HFF-Myc (cell line): ENCODE results near the gene ZNF275.
"Not testable (repeated sequence)": the region's sequence is repeated elsewhere in the genome, so short reads cannot be mapped to it uniquely, and the experiment has no call there.

ENCODE experiments used
- DNase-seq: peaks from one replicate; pipeline ENCODE4 v3.0.0-alpha.2; 2011; ENCODE audit warnings: low read depth; ENCODE audit errors: extremely low read depth
- H3K4me3 ChIP-seq: replicated peaks from 2 replicates; pipeline ENCODE4 v1.5.1; 2011; ENCODE audit warnings: low read depth, mild to moderate bottlenecking, control low read depth, low read length
- TF ChIP-seq, protein P1 (sequence below): IDR thresholded peaks from 2 replicates; pipeline ENCODE4 v1.5.1; 2012; ENCODE audit warnings: mild to moderate bottlenecking, low read depth, low read length, control low read depth; ENCODE audit errors: missing control alignments

The ZNF275 gene

DNA sequence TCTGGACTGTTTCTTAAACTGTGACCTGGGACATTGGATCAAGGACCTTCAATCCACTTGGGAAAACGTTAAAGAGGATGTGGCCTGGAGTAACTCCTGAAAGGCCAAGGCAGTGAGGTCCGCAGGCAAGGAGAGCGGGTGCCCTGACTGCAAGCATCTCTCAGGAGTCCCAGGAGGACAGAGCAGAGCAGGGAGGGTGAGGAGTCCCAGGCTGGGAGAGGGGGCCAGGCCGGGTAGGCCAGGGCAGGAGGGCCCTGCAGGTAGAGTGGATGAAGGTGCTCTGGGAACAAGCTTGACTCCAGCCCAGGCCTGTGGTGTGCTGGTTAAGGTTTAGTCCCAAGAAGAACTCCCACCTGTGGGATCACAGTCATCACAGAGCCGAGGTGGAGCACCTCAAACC is 53.4 kb downstream of the ZNF275 start:
- H3K4me3 ChIP-seq = no peak overlapping the region
- TF ChIP-seq, protein P1, sequence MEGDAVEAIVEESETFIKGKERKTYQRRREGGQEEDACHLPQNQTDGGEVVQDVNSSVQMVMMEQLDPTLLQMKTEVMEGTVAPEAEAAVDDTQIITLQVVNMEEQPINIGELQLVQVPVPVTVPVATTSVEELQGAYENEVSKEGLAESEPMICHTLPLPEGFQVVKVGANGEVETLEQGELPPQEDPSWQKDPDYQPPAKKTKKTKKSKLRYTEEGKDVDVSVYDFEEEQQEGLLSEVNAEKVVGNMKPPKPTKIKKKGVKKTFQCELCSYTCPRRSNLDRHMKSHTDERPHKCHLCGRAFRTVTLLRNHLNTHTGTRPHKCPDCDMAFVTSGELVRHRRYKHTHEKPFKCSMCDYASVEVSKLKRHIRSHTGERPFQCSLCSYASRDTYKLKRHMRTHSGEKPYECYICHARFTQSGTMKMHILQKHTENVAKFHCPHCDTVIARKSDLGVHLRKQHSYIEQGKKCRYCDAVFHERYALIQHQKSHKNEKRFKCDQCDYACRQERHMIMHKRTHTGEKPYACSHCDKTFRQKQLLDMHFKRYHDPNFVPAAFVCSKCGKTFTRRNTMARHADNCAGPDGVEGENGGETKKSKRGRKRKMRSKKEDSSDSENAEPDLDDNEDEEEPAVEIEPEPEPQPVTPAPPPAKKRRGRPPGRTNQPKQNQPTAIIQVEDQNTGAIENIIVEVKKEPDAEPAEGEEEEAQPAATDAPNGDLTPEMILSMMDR = no peak
- no peak for DNase-seq

DNA sequence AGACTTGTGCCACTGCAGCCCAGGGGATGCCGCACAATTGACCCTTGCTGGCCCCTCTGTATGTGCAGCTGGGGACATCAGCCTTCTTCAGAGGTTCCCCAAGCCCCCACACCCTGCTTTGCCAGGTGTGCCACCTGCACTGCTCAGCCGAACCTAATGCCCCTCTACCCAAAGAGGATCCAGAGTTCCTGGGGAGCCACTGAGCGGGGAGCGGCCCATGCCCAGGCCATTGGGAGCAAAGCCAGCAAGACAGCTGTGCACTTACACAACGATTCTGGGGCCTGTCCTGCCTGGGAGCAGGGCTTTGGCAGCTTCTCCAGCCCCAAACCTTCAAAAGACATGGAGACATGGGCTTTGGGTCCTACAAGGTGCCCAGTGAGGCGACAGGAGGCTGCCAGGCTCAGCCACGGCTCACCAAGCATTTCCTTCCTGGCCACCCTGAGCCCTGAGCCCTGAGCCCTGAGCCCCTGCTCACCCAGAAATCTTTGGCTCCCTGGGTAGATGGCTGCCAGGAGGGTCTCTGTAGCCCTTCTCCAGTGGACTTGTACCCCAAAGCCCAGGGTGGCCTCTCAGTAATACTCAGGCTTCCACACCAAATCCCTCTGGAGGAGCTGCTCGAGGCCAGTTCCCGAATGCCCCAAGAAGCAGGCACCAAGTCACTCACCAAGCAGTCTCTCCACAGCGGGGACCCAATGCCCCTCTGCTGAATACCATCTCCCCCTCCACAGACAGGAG is 54.2 kb downstream of the ZNF275 start:
- no peak overlapping the region for H3K4me3 ChIP-seq
- DNase-seq = no peak
- TF ChIP-seq, protein P1 = no peak

DNA sequence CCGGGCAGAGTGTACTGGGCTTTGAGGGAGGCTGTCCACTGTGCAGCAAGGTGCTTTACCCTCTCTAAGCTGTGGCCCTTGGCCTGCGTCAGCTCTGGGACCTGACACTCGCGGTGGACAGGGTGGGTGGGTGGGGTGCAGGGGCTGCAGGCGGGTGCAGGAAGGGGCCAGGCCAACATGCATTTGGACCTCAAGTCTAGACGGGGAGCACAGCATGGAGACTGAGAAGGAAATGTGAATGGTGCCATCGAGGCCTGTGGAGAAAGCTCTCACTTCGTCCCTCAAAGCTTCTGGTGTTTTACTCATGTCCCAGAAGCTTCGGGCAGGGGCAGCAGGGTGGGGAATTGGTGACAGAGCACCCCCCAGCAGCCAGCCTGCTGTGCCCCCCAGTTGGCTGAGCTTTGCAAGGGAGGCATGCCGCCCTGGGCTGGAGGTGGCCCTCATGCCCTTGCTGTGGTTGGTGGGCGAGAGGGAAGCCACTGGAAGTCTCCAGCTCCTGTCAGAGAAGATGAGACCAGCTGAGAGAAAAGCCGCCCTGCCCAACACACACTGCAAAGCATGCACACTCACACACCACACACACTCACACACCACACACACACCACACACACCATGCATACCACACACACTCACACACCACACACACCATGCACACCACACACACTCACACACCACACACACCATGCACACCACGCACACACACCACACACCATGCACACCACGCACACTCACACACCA is 54.9 kb downstream of the ZNF275 start:
- no peak for DNase-seq
- TF ChIP-seq, protein P1 = no peak
- no peak overlapping the region for H3K4me3 ChIP-seq

DNA sequence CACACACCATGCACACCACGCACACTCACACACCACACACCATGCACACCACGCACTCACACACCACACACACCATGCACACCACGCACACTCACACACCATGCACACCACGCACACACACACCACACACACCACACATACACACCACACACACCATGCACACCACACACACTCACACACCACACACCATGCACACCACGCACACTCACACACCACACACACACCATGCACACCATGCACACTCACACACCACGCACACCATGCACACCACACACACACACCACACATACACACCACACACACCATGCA is 55.5 kb downstream of the ZNF275 start:
- not testable (repeated sequence) for DNase-seq

DNA sequence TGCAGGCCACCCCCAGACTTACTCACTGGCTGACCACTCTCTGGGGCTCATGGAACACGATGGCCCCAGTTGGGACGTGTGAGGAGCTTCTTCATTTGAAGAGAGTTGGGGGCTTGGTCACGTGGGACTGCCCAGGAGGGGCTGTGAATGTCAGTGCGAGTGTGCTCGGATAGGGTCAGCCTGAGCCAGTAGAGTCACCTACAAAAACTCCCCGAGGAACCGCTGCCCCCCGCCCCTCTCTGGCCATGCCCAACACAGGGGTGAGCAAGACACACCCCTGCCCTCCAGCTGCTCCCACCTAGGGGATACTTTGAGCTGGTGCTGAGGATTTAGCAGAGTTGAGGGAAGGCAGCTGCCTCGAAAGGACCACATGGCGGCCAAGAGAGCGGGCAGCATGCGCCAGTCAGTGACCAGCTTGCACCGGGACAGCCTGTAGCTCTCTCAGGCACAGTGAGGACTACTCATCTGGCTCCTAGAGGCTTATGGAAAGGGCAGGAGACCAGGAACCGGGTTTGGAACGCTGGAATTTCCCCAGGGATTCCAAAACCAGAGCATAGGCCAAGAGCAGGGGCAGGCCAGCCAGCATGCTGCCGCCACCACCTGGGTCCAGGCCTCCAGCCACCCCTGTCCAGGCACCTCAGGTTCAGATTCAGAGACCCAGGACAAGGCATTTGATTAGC is 58.8 kb downstream of the ZNF275 start:
- TF ChIP-seq, protein P1 = no peak
- no peak for DNase-seq
- no peak overlapping the region for H3K4me3 ChIP-seq

More for the DNA sequence above, 55.5 kb downstream of the ZNF275 start:
- H3K4me3 ChIP-seq = not testable (repeated sequence)

DNA sequence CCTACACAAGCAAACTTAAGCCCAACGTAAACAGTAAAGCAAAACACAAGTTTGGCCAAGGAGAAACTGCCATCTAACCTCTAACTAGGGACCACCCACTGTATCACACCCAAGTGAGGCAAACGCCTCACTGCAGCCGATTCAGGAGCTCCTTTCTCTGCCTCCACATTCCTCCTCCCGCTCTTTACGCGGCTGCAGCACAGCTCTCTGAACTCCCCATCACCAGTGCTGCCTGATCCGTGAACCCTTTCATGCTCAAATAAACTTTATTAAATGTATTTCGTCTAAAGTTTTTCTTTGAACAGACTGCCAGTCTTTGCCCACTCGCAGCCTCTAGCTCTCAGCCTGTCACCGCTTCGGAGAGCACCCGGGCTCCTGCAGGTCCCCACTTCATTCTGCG is 60.7 kb downstream of the ZNF275 start:
- H3K4me3 ChIP-seq = no peak overlapping the region
- TF ChIP-seq, protein P1 = no peak
- DNase-seq = no peak
